ENCODE measurements around the gene TNK2.

DNA sequence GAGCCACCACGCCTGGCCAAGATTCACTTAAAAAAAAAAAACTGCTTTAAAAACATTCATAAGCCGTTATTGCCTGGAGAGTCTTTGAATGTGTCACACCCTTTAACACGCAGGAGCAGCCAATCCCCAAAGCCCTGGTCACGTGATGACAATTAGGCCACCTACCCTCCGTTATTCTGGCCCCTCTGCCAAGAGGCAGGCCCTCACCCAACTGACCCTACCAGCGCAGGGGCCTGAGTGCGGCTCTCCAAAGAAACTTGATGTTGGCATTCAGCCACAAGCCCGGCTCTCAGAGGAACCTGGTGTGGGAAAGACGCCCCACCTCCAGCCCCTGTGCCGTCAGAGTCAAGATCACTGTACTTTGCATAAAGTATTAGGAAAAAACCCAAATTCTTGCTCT is 85.1 kb downstream of the TNK2 start:
- TF ChIP-seq SP2 (CRISPR knock-in tag; IDR thresholded peaks at IDR 0.05) (no peak), FOXP1 (IDR thresholded peaks at IDR 0.05) (no peak), FOXP1 (CRISPR knock-in tag; IDR thresholded peaks at IDR 0.05) (no peak)
